Skin epidermis (tissue), 12 donors: ENCODE data around the gene SELENON.
"Not testable (repeated sequence)": the region's sequence is repeated elsewhere in the genome, so short reads cannot be mapped to it uniquely, and the experiment has no call there.

ENCODE experiments used
- H3K27ac ChIP-seq, 21 experiments: fragments of 200-600 bp; sonication (generic) in 11 of 21; one replicate each; pipeline ENCODE4 v1.5.0; 2020; ENCODE audit warnings: mild to moderate bottlenecking in 3 of 21, inconsistent platforms in 2 of 21, moderate library complexity in 2 of 21
- H3K4me3 ChIP-seq, 7 experiments: fragments of 200-600 bp; sonication (generic) in 2 of 7; one replicate each; pipeline ENCODE4 v1.5.0; 2020; ENCODE audit warnings: inconsistent platforms in 2 of 7, mild to moderate bottlenecking in 2 of 7, moderate library complexity in 1 of 7

SELENON gene

DNA sequence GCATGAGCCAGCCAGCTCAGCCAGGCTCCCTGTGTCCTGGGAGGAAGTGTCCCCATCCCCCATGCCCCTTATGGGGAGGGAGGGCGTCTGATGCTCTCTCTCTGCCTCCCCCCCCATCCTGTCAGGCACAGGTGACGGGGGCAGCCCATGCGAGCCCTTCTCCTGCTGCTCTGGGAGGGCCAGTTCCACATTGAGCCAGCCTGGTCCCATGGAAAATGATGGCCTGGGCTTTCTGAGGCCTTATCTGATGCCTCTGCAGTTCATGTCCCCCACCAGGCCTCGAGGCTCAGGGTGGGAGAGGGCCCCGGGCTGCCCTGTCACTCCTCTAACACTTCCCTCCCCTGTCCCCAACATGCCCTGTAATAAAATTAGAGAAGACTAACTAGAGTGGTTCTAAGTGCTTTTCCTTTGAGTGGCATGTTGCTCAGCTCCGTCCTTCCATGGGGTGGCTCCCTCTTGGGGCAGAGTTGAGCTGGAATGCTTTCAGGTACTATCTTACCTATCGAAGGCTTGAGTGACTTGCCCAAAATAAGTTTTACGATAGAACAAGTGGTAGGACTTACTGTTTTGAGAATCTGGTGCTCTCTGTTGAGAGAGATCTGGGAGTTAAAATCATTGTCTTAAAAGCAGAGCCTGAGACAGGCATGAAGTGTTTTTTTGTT is 18.0 kb downstream of the SELENON start:
- H3K27ac ChIP-seq, result peak overlapping the region in 11 of 21 experiments; percentile 33 to 97 (median 94)
- no peak overlapping the region for H3K4me3 ChIP-seq

DNA sequence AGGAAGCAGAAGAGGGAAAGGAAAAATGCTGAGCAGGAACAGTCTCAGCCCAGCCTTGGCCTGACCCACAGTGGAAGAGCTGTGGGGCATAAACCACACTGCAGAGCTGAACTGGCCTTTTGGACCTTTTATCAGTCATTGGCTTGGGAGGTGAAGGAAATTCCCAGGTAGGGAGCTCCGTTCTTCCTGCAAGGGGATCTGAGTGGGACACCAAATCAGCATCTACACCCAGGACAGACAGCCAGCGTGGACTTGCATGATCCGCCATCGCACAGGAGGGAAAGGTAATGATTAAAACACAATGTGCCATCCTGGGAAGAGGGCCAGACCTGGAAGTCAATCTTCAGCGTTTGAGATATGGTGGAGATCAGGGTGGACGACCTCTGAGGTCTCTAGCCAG is 18.6 kb downstream of the SELENON start:
- peak overlapping the region in 15 of 21 experiments; percentile 28 to 97 (median 93) for H3K27ac ChIP-seq
- peak overlapping the region in 2 of 7 experiments; percentile 92 to 98 for H3K4me3 ChIP-seq

DNA sequence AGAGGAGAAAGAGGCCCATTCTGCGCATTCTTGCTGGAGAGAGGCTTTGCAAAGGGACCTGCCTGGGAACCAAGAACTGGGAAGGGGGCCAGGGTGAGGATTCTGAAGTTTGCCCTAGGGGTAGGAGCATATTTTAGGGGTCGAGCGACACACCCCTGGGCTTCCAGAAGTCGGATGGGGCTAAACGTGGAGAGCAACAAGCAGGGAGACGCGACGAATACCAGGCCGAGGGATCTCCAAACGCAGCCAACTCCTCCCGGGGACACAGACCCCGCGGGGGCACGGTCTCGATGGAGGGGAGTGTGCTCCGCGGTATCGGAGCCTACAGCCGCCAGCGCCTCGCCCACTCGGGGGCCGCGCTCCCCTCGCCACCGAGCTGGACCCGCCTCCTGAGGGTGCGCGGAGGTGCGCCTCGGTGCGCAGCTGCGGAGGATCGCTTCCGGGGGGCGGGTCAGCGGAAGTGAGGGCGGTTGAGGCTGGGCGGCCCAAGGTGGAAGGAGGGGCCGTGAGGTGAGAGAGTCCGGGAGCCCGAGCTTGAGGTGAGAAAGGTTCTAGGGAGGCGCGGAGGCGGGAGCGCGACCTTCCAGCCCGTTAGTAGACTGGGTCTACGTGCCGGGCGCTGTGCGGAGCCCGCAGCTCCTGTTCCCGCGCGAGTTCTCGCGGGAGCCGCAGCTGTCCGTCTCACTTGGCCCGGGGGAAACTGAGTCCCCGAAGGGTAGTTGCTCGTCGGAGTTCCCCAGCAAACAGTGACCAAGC is 19.7 kb downstream of the SELENON start, which contains the start of gene MTFR1L:
MTFR1L (plus strand) TSS at position 464 of the 756 bp plus-strand sequence. CDS start 3,151 bp downstream, outside the sequence.
- Histone ChIP-seq H3K4me3 (peak within 1 kb of the TSS; percentile 81 to 99 (median 94)), H3K27ac (peak within 1 kb of the TSS; percentile 53 to 97 (median 91))

DNA sequence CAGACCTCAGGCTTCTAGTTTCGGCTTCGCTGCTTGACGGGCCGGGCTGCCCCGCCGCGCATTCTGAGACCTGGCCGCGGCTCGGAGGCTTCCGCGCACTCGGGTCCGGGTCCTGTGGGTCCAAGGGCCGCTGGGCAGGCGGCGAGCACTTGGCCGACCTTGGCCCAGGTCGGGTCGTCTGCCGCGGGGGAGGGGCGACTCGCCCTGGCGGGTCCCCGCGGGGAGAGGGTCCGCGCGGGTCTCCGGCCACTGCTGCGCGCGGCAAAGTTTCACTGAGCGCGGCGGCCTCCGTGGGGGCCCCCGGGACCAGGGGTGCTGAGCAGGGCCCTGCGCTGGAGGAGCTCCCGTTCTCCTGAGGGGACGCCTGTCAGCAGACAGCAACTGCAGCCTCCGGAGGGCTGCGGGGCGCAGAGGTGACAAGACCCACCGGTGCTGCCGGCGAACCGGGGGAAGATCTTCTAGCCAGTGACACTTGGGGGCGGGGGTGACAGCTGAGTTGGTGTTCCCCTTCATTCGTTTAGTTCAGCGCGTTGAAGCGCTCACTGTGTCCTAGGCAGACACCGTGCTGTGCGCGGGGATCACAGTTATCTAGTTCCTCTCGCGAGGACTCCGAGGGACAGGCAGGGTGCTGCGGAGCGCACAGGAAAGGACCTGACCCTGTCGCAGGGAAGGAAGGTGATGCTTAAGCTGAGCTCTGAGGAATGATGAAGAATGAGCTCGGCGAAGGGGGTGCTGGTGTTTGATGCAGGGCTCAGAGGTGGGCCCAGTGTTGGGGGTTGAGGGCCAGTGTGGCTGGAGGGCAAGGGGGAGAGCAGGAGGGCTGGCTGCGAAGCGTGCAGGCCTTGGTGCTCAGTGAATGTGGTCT is 20.5 kb downstream of the SELENON start:
- peak overlapping the region; percentile 81 to 99 (median 94) for H3K4me3 ChIP-seq

DNA sequence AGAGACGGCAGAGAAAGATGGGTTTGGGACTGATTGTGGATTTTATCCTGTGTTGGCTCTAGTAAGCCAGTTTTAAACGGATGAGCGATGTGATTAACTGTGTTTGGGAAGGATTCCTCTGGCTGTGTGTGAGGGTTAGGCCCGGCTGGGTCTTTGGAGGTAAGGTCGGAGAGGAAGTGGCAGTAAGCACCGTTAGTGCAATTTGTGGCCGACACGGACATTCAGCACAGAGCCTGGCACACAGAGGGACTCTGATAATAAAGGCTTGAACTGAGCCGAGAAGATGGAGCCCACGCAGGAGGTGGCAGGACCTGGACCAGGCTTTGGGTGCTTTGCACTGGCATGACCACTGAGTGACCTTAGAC is 21.1 kb downstream of the SELENON start:
- Histone ChIP-seq H3K4me3 (peak overlapping the region; percentile 81 to 99 (median 94)), H3K27ac (peak overlapping the region in 18 of 21 experiments; percentile 84 to 97 (median 92))

More for the DNA sequence above, 20.5 kb downstream of the SELENON start:
- H3K27ac ChIP-seq, result peak overlapping the region; percentile 53 to 97 (median 91)

DNA sequence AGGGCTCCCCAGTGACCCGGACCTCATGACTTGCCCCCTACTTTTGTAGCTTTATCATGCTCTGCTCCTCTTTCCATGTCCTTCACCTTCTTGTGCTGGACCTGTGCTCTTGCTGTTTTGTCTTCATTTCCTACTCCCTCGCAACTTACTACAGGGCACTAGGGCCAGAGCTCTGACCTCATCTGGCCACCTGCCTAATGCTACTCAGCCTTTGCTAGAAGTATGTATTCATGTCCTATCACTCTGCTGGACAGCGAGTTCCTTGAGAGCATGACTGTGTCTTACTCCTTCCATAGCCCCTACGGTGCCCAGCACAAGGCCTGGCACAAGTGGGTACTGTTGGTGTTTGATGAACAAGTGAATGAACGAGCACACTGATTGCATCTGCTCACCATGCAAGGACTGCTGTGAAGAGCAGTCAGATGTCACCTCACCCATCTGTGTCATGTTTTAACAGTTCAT is 21.7 kb downstream of the SELENON start:
- Histone ChIP-seq H3K4me3 (peak overlapping the region in 1 of 7 experiments; percentile 98), H3K27ac (peak overlapping the region in 9 of 21 experiments; percentile 84 to 96 (median 93))

DNA sequence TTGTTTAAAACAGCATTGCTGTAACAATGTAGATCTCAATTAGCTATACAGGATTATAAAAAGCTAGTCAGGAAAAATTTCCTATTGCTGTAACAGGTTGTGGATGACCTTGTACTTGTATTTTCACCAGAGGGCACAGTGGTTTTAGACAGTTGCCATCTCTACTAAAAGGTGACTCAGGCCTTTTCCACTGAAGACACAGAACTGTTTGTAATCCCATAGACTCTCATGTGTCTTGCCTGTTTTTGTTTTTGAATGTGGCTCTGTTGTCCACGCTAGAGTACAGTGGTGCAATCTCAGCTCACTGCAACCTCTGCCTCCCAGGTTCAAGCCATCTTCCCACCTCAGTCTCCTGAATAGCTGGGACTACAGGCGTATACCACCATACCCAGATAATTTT is 25.6 kb downstream of the SELENON start:
- Histone ChIP-seq H3K4me3 (no peak overlapping the region), H3K27ac (no peak overlapping the region)

DNA sequence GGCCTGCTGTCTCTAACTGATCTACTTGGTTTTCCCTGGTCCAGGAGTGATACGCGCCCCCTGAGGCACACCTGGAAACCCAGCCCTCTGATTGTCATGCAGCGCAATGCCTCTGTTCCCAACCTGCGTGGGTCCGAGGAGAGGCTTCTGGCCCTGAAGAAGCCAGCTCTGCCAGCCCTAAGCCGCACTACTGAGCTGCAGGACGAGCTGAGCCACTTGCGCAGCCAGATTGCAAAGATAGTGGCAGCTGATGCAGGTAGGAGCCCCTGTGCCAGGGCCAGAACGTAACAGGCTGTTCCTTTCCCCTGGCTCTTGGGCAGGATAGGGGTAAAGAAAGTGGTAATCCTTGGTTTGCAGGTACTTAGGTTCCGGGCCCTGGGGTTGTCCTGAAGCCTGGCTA is 26.6 kb downstream of the SELENON start:
- H3K4me3 ChIP-seq, result no peak overlapping the region
- H3K27ac ChIP-seq, result no peak overlapping the region

DNA sequence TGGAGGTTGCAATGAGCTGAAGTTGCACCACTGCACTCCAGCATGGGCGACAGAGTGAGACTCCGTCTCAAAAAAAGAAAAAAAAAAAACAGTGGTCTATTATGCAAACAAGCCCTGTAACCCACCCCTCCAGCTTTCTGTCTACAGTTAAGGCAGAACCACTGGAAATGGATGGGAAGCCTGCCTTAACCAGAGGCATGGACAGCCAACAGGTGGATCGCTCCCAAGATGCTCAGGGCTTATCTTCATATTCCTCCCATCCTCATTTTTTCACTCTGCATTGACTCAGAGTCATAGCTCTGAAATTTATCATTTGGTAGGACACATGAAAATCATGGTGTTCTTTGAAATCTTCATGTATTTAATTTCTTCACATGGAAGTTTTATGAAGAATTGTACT is 28.5 kb downstream of the SELENON start:
- Histone ChIP-seq H3K27ac (no peak overlapping the region), H3K4me3 (no peak overlapping the region)

DNA sequence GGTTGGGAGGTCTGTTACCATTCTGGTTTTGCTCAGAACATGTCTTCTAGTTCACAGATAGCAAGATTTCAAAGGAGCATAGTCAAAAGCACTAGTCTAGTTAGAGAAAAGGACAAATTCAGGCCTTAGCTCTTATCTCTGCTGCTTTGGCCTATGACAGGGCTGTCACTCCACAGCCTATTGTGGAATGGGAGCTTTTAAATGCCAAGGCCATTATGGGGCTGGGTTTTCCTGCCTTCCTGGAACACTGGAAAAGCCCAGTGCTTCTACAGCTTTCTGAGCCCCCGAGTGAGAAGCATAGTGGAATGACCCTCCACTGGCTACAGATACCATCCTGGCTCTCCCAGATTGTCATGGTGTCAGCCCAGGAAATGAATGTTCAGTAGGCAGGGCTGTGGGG is 29.1 kb downstream of the SELENON start:
- no peak overlapping the region for H3K4me3 ChIP-seq

DNA sequence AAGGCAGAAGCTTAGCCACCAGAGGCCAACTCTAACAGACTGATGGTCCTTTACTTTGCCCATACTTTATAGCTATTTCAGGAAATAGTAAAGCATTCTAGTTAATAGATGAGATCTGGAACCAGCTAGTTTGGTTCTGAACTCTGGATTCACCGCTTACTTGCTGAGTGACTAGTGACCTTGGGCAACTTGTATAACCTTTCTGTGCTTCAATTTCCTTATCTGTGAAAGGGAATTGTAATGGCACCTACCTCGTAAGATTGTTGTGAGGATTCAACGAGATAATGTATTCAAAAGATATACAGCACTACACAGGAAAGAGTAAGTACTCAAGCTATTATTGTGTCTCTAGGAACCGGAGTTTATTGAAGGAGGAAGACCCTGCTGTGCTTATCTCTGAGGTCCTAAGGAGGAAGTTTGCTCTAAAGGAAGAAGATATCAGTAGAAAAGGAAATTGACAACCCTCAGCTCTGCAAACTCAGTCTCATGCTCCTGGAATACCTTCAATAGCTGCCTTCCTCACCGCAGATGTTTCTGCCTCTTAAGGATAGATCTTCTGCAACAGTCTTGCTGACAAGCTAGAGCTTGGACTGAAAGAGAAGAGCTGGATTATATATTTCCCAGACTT is 31.7 kb downstream of the SELENON start:
- no peak overlapping the region for H3K4me3 ChIP-seq
- no peak overlapping the region for H3K27ac ChIP-seq

More for the DNA sequence above, 29.1 kb downstream of the SELENON start:
- H3K27ac ChIP-seq, result no peak overlapping the region

DNA sequence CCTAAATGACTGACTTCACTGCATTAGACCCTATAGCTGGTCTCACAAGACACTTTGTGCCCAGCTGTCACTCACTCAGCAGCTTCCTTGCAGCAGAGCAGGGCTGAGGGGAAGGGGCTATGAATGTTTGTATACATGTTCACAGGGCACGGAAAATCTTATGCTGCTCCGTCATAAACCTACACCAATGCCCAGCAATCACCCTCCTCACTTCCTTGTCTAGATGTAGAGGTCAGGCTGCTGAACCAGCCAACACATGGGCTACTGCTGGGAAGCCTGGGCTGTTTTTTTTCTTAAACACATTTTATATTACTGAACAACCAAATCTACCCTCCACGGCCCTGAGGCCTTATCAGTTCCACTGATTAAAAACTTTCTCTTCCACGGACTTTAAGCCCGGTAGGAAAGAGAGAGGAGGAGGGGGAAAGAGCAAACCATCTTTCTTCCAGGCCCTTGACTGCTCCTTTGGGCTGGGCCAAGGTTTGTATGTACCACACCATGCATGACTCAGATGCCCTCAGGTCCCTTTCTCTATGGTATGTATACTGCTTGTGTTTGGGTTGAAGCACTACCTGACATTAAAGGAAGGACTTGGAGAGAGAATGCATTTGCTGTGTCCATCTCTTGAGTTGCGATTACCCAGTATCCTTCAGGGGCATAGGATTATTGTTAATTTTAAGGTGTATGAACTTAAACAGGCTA is 32.5 kb downstream of the SELENON start:
- Histone ChIP-seq H3K27ac (no peak overlapping the region), H3K4me3 (no peak overlapping the region)

DNA sequence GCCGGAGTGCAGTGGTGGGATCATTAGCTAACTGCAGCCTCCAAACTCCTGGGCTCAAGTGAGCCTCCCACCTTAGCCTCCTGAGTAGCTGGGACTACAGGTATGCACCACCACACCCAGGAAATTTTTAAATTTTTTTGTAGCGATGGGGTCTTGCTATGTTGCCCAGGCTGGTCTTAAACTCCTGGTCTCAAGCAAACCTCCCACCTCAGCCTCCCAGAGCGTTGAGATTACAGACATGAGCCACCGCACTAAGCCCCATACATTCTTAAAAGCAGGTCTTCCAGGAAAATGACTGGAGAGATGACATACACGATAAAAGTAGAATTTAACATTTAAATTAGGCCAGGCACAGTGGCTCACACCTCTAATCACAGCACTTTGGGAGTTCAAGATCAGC is 33.2 kb downstream of the SELENON start:
- H3K27ac ChIP-seq, result no peak overlapping the region
- no peak overlapping the region for H3K4me3 ChIP-seq

DNA sequence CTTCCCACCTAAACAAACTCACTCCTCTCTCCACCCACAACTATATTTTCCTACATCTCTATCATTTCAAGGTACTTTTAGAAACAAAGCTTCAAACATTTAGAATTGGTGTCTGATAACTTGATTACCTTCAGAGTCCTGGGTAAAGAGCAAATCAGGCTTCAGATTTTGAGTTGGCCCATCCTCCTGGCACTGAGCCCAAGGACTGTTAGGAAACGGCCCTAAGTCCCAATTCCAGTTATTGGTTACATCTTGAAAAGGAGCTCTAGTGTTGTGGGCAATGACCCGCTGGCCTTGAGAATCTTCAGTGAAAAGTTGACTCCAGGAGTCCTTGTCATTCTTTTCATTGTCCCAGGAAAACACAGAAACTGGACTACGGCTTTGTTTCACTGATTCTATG is 34.9 kb downstream of the SELENON start:
- no peak overlapping the region for H3K4me3 ChIP-seq
- no peak overlapping the region for H3K27ac ChIP-seq

DNA sequence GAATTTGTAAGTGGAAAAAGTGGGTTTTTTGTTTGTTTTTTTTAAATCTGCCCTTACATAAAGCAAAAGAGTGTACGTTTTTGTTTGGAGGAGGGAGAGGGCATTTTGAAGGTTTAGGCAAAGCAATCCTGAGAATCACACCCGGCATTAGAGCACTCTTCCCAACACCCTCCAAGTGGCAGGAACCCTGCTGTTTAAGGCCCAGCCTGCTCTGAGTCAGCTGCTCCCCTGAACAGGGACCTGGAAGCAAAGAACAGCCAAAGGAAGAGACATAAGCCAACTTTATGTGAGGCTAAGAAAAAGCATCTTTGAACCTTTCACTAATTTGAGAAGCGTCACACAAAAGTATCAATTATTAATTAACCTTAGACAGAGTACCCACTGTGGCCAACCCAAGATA is 36.7 kb downstream of the SELENON start:
- no peak overlapping the region for H3K27ac ChIP-seq
- H3K4me3 ChIP-seq, result no peak overlapping the region

DNA sequence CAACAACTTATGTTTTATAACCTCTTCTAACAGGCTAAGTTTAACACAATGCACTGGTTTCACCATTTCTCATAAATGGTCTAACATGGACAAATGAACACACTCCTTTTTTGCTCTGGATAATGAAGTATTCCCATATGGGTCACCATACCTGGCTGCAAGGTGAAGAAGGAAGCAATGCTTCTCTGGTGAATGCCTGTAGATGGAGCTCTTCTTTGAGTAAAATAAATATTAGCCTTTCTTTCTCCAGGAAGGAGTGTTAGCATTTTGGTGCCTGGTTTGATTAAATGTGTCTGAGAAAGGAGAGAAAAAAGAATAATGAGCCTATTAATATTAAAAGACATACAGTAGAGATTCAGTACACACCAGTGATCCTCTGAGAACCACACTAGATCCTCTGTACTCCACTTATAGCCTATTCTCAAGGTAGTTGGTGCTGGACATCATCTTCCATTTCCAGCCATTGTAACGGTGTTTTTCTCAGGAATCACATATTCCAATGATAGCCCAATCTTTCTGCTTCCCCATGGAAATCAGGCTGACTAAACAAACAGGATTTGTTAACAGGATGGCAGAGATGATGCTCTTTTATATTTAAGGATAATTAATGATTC is 37.4 kb downstream of the SELENON start:
- Histone ChIP-seq H3K4me3 (no peak overlapping the region), H3K27ac (no peak overlapping the region)

DNA sequence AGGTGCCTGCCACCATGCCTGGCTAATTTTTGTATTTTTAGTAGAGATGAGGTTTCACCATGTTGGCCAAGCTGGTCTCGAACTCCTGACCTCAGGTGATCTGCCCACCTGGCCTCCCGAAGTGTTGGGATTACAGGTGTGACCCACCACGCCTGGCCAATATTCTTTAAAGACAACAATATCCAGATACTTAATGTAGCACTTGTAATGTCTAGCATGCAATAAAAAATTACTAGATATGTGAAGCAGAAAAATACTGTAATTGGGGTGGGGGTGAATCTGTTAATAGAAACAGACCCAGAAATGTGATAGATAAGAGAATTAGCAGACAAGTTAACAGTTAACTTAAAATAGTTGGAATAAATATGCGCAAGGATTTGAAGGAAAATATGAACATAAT is 39.8 kb downstream of the SELENON start:
- not testable (repeated sequence) for H3K27ac ChIP-seq, H3K4me3 ChIP-seq

DNA sequence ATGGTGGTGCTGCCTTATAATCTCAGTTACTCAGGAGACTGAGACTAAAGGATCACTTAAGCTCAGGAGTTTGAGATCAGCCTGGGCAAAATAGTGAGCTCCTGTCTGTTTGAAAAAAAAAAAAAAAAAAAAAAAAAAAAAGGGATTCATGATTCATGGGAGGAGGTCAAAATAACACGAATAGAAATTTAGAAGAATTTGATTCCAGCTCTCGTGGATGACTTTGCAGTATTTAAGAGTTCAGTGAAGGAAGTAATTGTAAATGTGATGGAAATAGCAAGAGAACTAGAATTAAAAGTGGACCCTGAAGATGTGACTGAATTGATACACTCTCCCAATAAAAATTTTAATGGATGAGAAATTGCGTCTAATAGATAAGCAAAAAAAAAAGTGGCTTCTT is 43.5 kb downstream of the SELENON start:
- Histone ChIP-seq H3K4me3 (no peak overlapping the region), H3K27ac (no peak overlapping the region)
